K562 (cell line): ENCODE data around the gene LOXL4. TPM values are rescaled to one million over a fixed set of nuclear protein-coding genes. Genes with fewer than 3 reads are reported as not detected.

ENCODE experiments used
- ARNT ChIP-seq, 2 experiments: fragments of 450-650 bp; IDR thresholded peaks; 2 replicates each; pipeline ENCODE4 v1.6.1; 2016; ENCODE audit warnings: mild to moderate bottlenecking in 1 of 2
- BMI1 ChIP-seq: fragments of 150-350 bp; IDR thresholded peaks from 2 replicates; pipeline ENCODE4 v1.6.1; 2014; ENCODE audit warnings: low read length
- E2F3 ChIP-seq: fragments of 250-450 bp; sonication (Bioruptor Pico); IDR thresholded peaks from 2 replicates; pipeline ENCODE4 v1.4.0; 2020; ENCODE audit warnings: mild to moderate bottlenecking
- EHMT2 ChIP-seq: fragments of 450-650 bp; IDR thresholded peaks from 2 replicates; pipeline ENCODE4 v1.6.1; 2018; ENCODE audit warnings: antibody characterized with exemption
- ERF ChIP-seq: fragments of 450-650 bp; formaldehyde crosslinking; IDR thresholded peaks from 2 replicates; pipeline ENCODE4 v1.4.0; 2020; ENCODE audit warnings: mild to moderate bottlenecking, mixed read lengths
- JUND ChIP-seq, 2 experiments: IDR thresholded peaks; 2 replicates in 1 of 2; 3 replicates in 1 of 2; pipeline ENCODE4 v1.6.1; 2011; ENCODE audit warnings: borderline replicate concordance in 2 of 2, low read depth in 2 of 2, low read length in 2 of 2, improper control_type of control experiment in 1 of 2, missing biosample characterization in 1 of 2, missing genetic modification characterization in 1 of 2, missing genetic modification reagents in 1 of 2
- KLF6 ChIP-seq: fragments of 250-450 bp; sonication (Bioruptor Pico); IDR thresholded peaks from 2 replicates; pipeline ENCODE4 v1.4.0; 2020; ENCODE audit warnings: mild to moderate bottlenecking, moderate library complexity, borderline replicate concordance
- MIER1 ChIP-seq: fragments of 450-650 bp; IDR thresholded peaks from 2 replicates; pipeline ENCODE4 v1.6.1; 2016; ENCODE audit warnings: antibody characterized with exemption, mild to moderate bottlenecking, low read depth
- PRDM10 ChIP-seq: fragments of 450-650 bp; IDR thresholded peaks from 2 replicates; pipeline ENCODE4 v1.6.1; 2018; ENCODE audit not compliant: partially characterized antibody
- RBM34 ChIP-seq: fragments of 200-400 bp; formaldehyde crosslinking; IDR thresholded peaks from 2 replicates; pipeline ENCODE4 v1.6.1; 2018; ENCODE audit warnings: low read length, borderline replicate concordance; ENCODE audit not compliant: insufficient read depth
- SMARCA4 ChIP-seq: fragments of 450-650 bp; IDR thresholded peaks from 2 replicates; pipeline ENCODE4 v1.6.1; 2016
- ZNF134 ChIP-seq: fragments of 250-450 bp; sonication (Bioruptor Pico); conservative IDR thresholded peaks from 2 replicates; pipeline ENCODE4 v1.4.0; 2020
- ZNF785 ChIP-seq: fragments of 250-450 bp; sonication (Bioruptor Pico); IDR thresholded peaks from 2 replicates; pipeline ENCODE4 v1.4.0; 2020; ENCODE audit warnings: mild to moderate bottlenecking
- polyA plus RNA-seq, 8 experiments: library from polyadenylated mRNA; depleted of rRNA in 4 of 8; stranded (reverse) in 5 of 8; unstranded in 3 of 8; fragments of >200 nt; fragmentation: Nextera tagmentation in 2 of 8; fragmentation: Illumina TruSeq in 1 of 8; extraction: Ambion mirVana in 2 of 8; extraction: Trizol in 1 of 8; gene quantifications; 2 replicates each; pipeline versions ENCODE4 v1.2.1 to v1.2.3, GENCODE V29; 2011 to 2014; ENCODE audit warnings: inconsistent platforms in 1 of 8, missing spikeins in 1 of 8
- total RNA-seq, 7 experiments: library from RNA; depleted of rRNA in 6 of 7; stranded (reverse); fragments of >200 nt in 6 of 7; fragmentation: Illumina TruSeq in 2 of 7; extraction: Trizol in 2 of 7; gene quantifications; 2 replicates each; pipeline versions ENCODE4 v1.2.1 to v1.2.3, GENCODE V29; 2011 to 2021; ENCODE audit warnings: low replicate concordance in 1 of 7
- TF ChIP-seq, protein P1 (sequence below), 2 experiments: fragments of 450-650 bp; IDR thresholded peaks; 2 replicates each; pipeline ENCODE4 v1.6.1; 2016; ENCODE audit warnings: mild to moderate bottlenecking in 2 of 2, borderline replicate concordance in 1 of 2, low read depth in 1 of 2, moderate library complexity in 1 of 2
- TF ChIP-seq, protein P2 (sequence below): fragments of 250-450 bp; sonication (Bioruptor Pico); IDR thresholded peaks from 2 replicates; pipeline ENCODE4 v1.8.0; 2021; ENCODE audit warnings: mild to moderate bottlenecking, moderate library complexity

The LOXL4 gene
- total and polyA plus RNA-seq, 9 of the 15 experiments (the other 6 are each of a cell fraction or from before 2014, with no cell fraction given), result 0.03 to 0.35 (median 0.05) TPM; not detected in 3

DNA sequence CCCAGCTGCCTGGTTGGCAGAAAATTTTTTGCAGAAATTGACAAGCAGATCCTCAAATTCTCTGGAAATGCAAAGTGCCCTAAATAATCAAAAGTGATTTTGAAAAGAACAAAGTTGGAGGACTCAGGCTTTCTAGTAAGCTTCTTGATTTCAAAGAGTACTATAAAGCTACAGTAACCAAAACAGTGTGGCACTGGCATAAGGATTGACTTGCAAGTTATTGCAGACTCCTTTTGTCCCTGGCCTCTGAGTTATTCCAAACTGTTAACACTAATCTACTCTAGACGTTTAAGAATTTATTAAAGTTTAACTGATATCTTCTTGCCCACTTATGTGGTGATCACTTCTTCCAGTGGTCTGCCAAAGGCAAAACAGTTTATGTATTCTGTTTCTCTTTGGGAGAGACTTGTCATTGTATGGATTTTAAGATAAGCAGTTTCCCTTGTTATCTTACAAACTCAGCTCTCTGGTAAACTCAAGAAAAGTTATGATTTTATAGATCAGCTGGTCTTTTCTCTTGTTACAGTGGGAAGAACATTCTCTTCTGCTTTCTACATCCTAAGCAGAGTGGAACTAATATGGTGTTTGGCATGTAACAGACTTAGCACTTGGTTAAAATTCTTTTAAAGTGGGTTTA lies 41.4 kb downstream of the LOXL4 start (continued):
- TF ChIP-seq PRDM10 (no peak), JUND (IDR thresholded peaks at IDR 0.05; ENCODE audit: borderline replicate concordance, low read depth, low read length) (0 out of 2 replicates have a peak, but pooled peaks have one; percentile 12), JUND (tag; IDR thresholded peaks at IDR 0.05; ENCODE audit: borderline replicate concordance, low read depth, low read length) (no peak), MIER1 (no peak), SMARCA4 (peak; percentile 74; the same call in 1 of the 2 replicates), KLF6 (no peak), ARNT (IDR thresholded peaks at IDR 0.05) (no peak), RBM34 (no peak), EHMT2 (0 out of 2 replicates have a peak, but pooled peaks have one; percentile 18), ZNF785 (CRISPR knock-in tag) (no peak), BMI1 (no peak), E2F3 (CRISPR knock-in tag) (no peak), ERF (CRISPR knock-in tag) (no peak), ZNF134 (CRISPR knock-in tag) (no peak)
- TF ChIP-seq, protein P1, sequence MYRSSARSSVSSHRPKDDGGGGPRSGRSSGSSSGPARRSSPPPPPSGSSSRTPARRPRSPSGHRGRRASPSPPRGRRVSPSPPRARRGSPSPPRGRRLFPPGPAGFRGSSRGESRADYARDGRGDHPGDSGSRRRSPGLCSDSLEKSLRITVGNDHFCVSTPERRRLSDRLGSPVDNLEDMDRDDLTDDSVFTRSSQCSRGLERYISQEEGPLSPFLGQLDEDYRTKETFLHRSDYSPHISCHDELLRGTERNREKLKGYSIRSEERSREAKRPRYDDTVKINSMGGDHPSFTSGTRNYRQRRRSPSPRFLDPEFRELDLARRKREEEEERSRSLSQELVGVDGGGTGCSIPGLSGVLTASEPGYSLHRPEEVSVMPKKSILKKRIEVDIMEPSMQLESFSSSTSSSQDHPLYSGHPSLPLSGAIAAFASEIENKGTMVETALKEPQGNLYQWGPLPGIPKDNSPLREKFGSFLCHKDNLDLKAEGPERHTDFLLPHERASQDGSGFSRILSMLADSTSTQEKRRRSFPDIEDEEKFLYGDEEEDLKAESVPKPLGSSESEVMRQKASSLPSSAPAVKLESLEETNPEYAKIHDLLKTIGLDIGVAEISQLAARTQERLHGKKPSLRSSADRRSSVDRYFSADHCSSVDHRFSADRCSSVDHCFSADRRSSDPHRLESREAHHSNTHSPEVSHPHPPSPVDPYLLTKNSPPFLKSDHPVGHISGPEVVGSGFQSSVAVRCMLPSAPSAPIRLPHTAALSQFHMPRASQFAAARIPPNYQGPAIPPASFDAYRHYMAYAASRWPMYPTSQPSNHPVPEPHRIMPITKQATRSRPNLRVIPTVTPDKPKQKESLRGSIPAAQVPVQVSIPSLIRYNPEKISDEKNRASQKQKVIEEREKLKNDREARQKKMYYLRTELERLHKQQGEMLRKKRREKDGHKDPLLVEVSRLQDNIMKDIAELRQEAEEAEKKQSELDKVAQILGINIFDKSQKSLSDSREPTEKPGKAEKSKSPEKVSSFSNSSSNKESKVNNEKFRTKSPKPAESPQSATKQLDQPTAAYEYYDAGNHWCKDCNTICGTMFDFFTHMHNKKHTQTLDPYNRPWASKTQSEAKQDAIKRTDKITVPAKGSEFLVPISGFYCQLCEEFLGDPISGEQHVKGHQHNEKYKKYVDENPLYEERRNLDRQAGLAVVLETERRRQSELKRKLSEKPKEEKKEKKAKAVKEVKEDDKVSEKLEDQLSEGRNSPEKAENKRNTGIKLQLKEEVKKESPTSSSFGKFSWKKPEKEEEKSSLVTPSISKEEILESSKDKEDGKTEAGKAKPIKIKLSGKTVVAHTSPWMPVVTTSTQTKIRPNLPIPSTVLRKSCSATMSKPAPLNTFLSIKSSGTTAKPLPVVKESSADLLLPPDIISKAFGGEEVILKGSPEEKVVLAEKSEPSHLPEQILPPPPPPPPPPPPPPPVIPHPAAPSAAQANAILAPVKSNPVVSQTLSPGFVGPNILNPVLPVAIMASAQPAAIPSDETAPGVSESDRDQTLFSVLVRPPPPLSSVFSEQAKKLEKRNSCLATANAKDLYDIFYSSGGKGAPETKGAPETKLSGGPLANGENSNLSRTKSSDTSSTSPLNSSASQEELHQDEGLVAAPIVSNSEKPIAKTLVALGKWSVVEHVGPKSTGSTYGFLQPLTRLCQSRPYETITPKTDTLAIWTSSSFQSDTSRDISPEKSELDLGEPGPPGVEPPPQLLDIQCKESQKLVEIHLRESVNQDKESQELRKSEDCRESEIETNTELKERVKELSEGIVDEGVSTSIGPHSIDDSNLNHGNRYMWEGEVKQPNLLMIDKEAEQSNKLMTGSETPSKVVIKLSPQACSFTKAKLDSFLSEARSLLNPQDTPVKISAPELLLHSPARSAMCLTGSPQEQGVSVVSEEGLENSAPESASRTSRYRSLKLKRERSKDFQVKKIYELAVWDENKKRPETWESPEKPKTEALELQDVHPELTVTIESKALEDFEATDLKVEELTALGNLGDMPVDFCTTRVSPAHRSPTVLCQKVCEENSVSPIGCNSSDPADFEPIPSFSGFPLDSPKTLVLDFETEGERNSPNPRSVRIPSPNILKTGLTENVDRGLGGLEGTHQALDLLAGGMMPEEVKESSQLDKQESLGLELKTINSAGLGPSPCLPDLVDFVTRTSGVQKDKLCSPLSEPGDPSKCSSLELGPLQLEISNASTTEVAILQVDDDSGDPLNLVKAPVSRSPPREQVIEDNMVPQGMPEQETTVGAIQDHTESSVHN (IDR thresholded peaks at IDR 0.05; ENCODE audit: borderline replicate concordance in 1 of 2, low read depth in 1 of 2), result no peak
- TF ChIP-seq, protein P2, sequence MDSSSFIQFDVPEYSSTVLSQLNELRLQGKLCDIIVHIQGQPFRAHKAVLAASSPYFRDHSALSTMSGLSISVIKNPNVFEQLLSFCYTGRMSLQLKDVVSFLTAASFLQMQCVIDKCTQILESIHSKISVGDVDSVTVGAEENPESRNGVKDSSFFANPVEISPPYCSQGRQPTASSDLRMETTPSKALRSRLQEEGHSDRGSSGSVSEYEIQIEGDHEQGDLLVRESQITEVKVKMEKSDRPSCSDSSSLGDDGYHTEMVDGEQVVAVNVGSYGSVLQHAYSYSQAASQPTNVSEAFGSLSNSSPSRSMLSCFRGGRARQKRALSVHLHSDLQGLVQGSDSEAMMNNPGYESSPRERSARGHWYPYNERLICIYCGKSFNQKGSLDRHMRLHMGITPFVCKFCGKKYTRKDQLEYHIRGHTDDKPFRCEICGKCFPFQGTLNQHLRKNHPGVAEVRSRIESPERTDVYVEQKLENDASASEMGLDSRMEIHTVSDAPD, result no peak
